Activated CD8-positive, alpha-beta memory T cell treated with anti-CD3 and anti-CD28 coated beads for 36 hours (primary cell): ENCODE results near the gene CLEC3A. TPM values are rescaled to one million over a fixed set of nuclear protein-coding genes. Genes with fewer than 3 reads are reported as not detected.
"Not testable (repeated sequence)": the region's sequence is repeated elsewhere in the genome, so short reads cannot be mapped to it uniquely, and the experiment has no call there.

Source experiments
- CTCF ChIA-PET: fragments of 350-600 bp; sonication (Branson Sonifier 250); formaldehyde crosslinking; loops from one replicate; lab custom pipeline; 2021; ENCODE audit warnings: antibody characterized with exemption; lab: Charles Lee
- POLR2A ChIA-PET: fragments of 350-600 bp; sonication (Branson Sonifier 250); formaldehyde crosslinking; loops from one replicate; lab custom pipeline; 2021; ENCODE audit warnings: antibody characterized with exemption; lab: Charles Lee
- total RNA-seq, 2 experiments: library from RNA; stranded (reverse); gene quantifications; one replicate each; pipeline ENCODE4 v1.2.3, GENCODE V29; 2021

The CLEC3A gene, protein sequence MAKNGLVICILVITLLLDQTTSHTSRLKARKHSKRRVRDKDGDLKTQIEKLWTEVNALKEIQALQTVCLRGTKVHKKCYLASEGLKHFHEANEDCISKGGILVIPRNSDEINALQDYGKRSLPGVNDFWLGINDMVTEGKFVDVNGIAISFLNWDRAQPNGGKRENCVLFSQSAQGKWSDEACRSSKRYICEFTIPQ
- total RNA-seq = not detected

DNA sequence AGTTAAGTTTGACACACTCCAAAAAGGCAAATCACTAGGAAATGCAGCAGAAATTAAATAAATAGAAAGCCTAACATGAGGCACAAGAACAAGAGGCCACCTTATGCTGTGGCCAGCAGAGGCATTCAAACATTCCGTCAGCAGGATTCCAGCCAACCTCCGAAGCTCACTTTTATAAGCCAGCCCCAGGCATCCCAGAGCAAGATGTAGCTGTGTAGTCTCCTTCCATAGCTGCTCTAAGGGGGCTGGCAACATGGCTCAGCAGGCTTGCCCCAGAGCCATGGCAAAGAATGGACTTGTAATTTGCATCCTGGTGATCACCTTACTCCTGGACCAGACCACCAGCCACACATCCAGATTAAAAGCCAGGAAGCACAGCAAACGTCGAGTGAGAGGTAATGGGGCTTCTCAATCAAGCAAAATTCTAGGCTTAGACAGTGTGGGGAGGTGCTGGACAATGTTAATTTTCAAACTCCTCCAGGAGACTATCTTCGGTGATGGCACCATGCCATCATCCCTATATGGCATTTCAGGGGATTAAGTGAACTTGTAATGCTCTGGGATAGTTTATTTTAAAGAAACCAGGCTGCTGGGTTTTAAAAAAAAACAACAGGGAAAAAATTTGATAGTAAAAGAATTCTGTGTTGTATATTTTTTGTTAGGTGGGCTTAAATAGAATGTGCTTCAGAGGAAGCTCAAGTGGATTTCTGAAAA lies at the start of gene CLEC3A:
Gene CLEC3A (plus strand): TSS at position 202 of the 714 bp plus-strand sequence. CDS start 79 bp downstream, at position 281.
- CTCF ChIA-PET = no interaction called here
- POLR2A ChIA-PET = no interaction called here

DNA sequence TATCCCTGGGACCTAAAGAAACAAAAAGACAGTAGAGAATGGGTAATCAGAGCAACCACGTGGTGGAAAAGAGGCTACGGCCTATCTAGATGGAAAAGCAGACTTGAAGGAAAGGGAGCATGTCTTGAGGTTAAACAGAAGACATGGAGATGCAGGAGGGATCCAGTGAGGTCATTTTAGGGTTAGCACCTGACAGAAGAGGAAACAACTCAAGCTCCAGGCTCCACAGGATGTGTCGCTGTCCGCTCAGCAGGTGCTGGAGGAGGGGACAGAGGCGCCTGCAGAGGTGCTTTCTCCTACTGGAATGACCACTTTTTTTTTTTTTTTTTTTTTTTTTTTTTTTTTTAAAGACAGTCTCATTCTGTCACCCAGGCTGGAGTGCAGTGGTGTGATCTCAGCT lies 47.5 kb upstream of the CLEC3A start:
- POLR2A ChIA-PET = no interaction called here
- CTCF ChIA-PET = interaction anchor here (0.6 kb wide), 2 partner anchors 10 to 1099 kb away, joined by 5 read pairs; no protein-coding TSS in a partner anchor

DNA sequence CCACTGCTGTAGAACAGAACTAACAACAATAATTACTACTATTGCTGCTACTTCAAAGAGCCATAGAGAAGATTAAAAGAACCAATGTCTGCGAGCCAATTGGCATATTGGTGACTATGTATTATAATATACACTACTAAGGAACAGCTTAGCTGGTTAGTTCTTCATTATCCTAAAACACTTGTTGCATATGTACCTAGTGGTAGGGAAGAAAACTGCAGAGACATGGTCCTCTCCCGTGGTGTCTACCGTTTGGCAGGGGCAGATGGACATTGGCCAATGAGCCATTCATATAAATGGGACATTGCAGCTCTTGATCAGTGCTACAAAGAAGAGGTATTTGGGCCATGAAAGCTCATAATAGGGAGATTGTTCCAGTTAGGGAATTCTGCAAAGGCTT lies 46.4 kb upstream of the CLEC3A start:
- POLR2A ChIA-PET = no interaction called here
- CTCF ChIA-PET = no interaction called here

DNA sequence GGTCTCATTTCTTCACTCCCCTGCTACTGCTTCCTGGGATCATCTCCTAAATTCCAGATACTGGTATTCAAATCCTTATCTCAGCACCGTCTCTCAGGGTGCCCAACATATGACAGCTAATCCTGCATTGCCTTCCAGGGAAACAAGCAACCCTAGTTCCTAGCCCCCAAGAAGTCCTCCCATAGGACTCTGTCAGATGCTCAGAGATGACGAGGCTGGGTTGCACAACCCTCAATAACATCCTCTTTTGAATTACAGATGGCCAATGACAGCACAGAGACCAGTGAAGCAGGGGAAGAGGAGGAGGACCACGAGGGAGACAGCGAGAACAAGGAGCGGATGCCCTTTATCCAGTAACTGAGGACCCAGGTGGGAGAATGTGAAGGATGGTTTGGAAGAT lies 45.0 kb upstream of the CLEC3A start:
- ChIA-PET POLR2A (no interaction called here), CTCF (no interaction called here)

DNA sequence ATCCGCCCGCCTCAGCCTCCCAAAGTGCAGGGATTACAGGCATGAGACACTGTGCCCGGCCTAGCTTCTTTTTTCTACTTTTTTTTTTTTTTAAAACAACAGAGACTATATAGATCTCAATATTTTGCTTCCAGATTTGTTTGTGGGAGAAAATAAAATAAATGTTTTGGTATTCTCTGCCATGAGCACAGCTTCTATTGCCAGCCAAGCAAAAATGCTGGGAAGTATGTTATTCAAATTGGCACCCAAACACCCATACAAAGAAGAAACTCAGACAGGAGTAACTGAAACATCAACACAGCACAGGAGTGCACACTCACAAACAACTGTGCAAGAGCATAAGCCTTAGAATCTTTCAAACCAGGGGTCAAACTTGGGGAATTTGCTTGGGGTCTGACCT lies 37.2 kb upstream of the CLEC3A start:
- CTCF ChIA-PET = no interaction called here
- POLR2A ChIA-PET = no interaction called here

DNA sequence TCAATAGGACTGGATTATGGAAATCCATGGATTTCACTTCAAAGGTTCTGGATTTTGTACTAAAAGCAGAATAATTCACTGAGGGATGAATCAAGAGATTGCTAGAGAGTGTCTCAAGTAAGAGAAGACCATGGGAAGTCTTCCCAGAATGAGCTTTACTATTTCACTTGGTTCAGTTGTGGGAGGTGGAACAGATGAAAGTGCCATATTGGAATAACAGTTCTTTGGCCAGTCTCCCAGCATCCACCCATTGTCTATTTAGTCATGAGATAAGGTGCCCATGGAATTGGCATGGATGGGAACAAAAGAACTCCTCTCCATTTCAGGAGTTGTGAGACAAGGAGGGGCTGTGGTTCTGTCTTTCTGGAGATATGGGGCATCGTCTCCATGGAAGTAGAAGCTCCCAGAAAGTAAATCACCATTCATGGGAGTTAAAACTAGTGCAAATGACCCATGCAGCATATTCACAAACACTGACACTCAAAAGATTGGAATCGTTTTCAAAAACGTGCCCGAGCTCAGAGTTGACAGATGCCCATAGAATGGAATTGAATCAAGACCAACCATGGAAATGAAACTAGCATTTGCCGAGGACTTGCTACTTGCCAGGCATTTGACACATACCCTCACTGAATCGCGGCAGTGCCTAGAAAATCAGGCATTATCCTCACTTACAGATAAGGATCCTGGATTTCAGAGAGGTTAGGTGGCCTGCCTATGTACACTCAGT lies 36.2 kb upstream of the CLEC3A start:
- POLR2A ChIA-PET = no interaction called here
- CTCF ChIA-PET = no interaction called here

DNA sequence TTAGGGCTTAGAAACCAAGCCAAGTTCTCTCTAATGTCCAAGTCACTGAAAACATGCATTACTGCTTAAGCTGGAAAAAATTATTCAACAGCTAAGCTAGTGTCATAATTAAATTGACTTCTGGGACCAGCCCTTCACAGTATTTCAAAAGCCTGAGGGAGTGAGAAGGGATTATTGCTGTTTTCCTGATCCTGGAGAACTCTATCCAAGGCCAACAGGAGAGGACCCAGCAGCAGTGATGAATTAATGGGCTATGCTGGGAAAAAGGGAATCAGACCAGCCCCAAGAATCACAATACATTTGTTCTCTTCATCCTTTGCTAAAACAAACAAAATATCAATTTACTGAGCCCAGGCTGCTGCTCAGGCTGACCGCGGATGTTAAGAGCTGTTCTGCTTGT lies 34.5 kb upstream of the CLEC3A start:
- ChIA-PET POLR2A (no interaction called here), CTCF (no interaction called here)

DNA sequence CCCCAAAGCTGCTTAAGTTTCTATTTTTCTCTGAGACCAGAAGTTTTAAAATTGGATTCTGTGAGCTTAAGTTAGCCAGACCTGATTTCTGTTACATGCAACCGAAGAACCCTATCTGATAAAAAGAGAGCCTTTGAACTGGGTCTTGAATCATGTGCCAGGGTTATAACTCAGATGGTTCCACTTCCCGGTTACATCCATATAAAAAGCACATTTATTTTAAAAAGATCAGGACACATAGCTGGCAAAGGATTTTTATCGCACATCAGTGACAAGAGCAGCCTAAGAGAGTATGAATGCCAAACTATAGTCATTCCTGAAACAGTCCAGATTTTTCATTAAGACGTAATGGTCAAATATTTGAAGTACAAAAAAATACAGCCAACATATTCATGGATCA lies 32.5 kb upstream of the CLEC3A start:
- CTCF ChIA-PET = no interaction called here

DNA sequence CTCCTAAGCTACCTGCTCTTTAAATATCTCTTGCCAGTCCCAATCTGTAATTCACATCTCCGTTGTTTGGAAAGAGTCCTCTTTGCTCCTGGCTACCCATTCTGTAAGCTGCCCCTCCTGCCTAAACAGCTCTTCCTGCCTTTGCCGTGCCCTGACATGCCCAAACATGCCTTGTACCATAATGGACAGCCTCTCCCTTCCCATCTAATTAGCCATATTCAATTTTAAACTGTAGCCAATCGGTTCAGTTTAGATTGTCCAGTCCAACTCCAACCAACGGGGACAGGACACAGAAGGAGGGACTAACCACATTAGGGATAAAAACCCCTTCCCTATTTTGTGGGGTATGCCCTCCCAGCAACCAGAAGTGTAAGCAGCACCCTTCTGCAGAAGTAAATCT lies 30.6 kb upstream of the CLEC3A start:
- POLR2A ChIA-PET = no interaction called here
- CTCF ChIA-PET = no interaction called here

More for the DNA sequence above, 32.5 kb upstream of the CLEC3A start:
- POLR2A ChIA-PET = no interaction called here

DNA sequence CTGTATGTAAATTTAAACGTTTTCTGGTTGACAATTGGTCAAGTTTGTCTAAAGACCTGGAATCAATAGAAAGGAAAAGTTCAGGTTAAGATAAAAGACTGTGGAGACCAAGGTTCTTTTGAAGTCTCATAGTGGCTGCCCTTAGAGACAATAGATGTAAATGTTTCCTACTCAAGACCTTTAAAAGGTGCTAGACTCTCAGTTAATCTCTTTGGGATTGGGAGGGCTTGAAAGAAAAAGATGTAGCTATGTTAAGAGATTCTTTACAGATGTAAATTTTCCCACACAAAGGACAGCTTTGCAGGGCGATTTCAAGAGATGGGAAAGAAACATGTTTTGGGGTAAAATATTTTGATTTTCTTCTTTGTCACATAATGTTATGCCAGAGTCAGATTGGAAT lies 30.0 kb upstream of the CLEC3A start:
- CTCF ChIA-PET = interaction anchor here (0.5 kb wide), 1 partner anchor 333 kb away, joined by 3 read pairs; no protein-coding TSS in a partner anchor
- POLR2A ChIA-PET = not testable (repeated sequence)

DNA sequence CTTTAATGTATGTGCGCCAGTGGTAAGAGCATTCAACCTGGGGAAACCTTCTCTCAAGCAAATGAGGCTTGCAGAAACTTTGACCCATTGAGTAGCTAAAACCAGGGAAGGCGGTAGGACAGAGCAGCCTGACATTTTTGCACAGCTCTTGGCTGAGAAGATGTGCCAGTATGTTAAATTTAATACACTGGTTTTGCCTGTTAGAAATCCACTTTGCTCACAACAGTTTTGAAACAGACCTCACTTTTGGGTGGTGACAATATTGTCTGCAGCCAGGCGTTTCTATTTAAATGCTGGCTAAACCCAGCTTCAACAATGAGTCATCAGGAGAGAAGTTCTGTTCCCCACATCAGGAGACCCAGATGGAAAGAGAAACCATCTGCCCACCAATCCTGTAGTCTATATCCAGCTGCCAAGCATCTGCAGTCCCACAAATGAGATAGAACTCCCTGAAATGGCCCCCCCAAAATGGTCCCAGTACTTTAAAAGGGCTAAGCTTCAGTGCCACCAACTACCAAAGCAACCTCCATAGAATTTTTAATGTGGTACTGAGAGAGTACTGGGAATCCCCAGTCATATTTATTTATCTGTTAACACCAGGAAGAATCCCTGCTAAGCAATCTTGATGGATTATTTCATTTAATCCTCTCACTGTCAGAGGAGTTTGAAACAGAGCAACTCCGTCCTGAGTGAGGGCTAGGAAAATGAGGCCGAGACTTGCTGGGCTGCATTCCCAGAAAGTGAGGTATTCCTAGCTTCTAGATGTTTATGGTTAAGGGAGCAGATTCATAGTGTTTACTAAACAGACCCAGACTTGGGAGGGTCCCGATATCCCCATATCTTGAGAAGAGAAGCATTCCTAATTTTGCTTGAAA lies 29.0 kb upstream of the CLEC3A start:
- CTCF ChIA-PET = interaction anchor here (0.5 kb wide), 1 partner anchor 334 kb away, joined by 3 read pairs; no protein-coding TSS in a partner anchor
- POLR2A ChIA-PET = no interaction called here

DNA sequence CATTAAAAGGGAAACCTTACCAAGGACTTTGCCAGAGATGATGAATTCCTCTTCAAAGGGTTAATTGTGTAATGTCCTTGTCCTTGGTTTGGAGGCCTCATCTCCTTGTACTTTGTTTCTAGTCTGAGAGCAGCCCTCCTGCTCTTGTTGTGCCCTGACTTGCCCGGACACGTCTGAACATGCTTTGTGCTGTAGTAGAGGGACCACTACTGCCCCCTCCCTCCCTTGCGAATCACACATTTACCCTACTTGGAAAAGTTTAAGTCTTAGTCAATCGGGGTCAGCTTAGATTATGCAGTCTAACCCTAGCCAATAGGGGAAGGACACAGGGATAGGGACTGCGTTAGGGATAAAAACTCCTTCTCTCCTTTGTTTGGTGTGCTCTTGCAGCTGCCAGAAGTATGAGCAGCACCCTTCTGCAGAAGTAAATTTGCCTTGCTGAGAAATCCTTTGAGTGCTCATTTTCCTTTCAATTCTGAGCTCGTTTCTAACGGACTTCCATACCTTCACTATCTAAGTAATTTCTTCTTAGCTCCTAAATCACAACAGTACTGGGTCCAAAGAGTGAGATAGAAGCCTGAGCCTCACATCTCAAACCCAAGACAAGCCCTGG lies 26.4 kb upstream of the CLEC3A start:
- POLR2A ChIA-PET = no interaction called here
- CTCF ChIA-PET = no interaction called here

DNA sequence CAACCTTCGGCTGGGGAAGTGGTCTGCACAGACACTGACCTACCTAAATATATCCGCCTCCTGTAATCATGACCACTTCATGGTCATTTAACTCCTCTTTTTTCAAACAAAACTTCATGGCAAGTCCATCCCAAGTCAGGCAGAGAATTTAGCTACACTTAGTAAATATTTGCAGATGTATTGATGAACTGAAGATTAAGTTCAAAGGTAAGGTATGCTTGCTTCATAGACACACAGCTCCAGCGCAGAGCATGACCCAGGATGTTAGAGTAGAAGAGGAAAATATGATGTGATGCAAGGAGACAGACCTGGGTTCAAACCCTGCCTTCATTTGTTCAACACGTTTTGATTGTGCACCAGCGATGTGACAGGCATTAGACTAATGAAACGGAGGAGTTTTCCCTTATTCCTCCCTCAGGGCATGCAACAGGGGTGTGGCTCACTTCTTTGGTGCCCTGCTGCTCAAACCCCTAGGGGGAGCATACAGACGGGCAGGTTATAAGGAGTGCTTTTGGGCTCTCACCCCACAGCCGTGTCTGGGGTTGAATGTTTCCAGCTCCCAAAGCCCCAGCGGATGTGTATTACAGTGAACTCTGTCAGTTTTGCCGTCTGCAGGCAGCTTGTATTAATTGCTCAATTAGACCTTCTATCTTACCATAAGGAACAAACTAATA lies 23.9 kb upstream of the CLEC3A start:
- POLR2A ChIA-PET = no interaction called here

DNA sequence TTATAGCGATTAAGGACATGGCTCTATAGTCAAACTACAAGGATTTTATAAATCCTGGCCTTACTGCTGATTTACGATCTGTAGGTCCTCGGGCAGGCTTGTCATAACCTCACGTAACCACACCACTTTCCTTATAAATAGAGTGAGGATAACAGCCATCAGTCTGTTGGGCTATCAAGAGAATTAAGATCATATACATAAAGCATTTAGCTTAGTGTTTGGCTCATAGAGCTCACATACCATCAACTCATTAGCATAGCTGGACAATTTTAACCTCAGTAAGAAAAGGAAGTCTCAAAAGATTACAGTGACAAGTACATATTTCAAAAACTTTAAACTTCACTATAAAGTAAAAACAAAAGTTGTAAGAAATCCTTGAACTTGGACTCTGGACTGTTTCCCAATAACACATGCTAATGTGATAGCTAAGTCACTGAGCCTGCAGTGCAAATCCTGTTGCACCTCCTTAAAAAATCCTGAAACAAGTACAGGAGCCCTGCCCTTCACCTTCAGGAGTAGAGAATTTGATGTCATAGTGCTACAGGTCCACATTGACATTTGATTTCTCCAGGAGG lies 20.8 kb upstream of the CLEC3A start:
- POLR2A ChIA-PET = no interaction called here
- CTCF ChIA-PET = no interaction called here

More for the DNA sequence above, 23.9 kb upstream of the CLEC3A start:
- CTCF ChIA-PET = no interaction called here

DNA sequence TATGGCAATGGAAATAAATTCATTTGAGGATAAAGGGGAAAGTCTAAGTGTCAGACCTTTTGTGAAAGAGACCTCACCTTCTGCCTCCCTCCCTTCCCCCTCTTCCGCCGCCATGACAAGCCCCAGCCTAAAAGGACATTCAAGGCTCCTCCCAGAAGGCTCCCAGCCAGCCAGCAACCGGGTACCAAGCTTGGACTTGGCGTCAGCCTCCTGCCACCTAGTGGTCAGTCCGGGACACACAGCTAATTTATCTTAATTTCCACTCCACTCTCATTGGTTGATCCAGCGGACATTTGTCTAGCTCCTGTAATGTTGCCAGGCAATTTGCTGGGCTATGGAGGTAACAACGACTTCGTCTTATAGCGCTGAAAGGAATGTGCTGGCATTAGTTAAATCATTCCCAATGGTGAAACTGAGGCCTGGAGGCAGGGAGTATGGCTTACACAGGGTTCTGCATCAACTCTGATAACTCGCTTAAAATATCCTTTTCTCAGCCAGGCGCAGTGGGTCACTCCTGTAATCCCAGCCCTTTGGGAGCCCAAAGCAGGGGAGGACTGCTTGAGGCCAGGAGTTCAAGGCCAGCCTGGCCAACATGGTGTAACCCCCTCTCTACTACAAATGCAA lies 19.3 kb upstream of the CLEC3A start:
- CTCF ChIA-PET = interaction anchor here (0.8 to 1.2 kb wide), 5 partner anchors 46 to 328 kb away, joined by 3 to 4 read pairs (median 3); partner anchors contain the start of gene WWOX
- POLR2A ChIA-PET = no interaction called here

DNA sequence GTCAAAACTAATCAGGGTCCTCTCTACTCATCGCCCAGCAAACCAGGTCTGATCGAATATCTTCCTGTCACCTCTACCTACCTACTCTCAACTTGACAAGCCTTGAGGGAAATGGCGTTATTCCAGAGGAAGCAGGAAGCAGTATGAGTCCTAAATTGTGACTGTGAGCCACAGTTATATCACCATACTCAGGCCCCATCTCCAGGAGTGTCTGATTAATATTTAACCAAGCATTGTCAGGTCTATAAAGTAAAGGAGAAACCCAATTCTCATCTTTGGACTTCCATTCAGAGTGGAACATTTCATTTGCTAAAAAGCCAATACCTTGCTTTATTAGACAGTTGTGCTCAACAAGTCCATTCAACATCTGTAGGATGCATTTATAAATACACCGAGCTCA lies 17.8 kb upstream of the CLEC3A start:
- ChIA-PET POLR2A (no interaction called here), CTCF (interaction anchor here (0.6 kb wide), 1 partner anchor 374 kb away, joined by 3 read pairs; no protein-coding TSS in a partner anchor)

DNA sequence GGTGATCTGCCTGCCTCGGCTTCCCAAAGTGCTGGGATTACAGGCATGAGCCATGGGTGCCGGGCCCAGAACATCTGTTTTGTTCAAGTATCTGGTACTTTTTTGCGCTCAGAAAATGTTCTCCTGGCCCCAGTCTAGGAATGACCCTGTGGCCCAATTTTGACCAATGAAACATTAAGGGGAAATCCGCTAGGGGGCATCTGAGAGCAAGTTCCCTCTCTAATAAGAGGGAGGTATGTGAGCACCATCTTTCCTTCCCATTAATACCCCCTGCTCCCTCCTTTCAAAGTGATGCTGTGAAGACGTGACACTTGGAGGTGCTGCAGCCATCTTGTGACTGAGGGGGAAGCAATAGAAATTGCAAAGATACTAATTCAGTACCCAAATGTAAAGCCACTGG lies 16.5 kb upstream of the CLEC3A start:
- POLR2A ChIA-PET = no interaction called here
- CTCF ChIA-PET = no interaction called here

DNA sequence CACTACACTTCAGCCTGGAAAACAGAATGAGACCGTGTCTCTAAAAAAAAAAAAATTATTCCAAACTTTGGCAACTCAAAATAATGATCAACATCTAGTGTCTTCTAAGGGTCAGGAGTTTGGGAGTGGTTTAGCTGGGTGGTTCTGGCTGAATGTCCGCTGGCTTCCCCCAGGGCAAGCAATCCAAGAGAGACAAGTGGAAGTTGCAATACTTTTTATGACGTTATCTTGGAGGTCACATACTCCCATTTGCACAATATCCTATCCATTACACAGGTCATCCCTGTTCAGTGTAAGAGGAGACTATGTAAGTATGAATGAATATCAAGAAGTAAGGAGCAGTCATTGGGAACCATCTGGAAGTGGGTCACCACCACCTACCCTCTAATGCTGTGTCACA lies 15.2 kb upstream of the CLEC3A start:
- CTCF ChIA-PET = no interaction called here
- POLR2A ChIA-PET = no interaction called here
